Measurements from ENCODE around the gene BMP8A. TPM values are rescaled to one million over a fixed set of nuclear protein-coding genes. Genes with fewer than 3 reads are reported as not detected.
"Not testable (repeated sequence)": the region's sequence is repeated elsewhere in the genome, so short reads cannot be mapped to it uniquely, and the experiment has no call there.

The BMP8A gene
- total RNA-seq = 0.41 TPM

GRCh38 chr1:39491146-39491921, at the start of gene BMP8A:
BMP8A (plus strand) TSS chr1:39491636; CDS start chr1:39491992, 356 bp downstream.
- DNase-seq (ENCODE audit: low spot score in 2 of 2) = peak; percentile 75 to 85
- no peak for FAIRE-seq

GRCh38 chr1:39441797-39442196, 49.6 kb upstream of the BMP8A start:
- FAIRE-seq = no peak
- DNase-seq (ENCODE audit: low spot score in 2 of 2) = no peak

- FAIRE-seq (no peak), DNase-seq (ENCODE audit: low spot score in 2 of 2) (no peak)
Measured at GRCh38 chr1:39445573-39445972, 45.9 kb upstream of the BMP8A start.

- DNase-seq (ENCODE audit: low spot score in 2 of 2) (no peak), FAIRE-seq (no peak)
Measured at GRCh38 chr1:39446986-39447567, 44.4 kb upstream of the BMP8A start.

GRCh38 chr1:39450041-39450440, 41.4 kb upstream of the BMP8A start:
- FAIRE-seq; DNase-seq (ENCODE audit: low spot score in 2 of 2): not testable (repeated sequence)

GRCh38 chr1:39450956-39451606, 40.4 kb upstream of the BMP8A start:
- FAIRE-seq (no peak), DNase-seq (ENCODE audit: low spot score in 2 of 2) (no peak)

GRCh38 chr1:39452081-39452480, 39.4 kb upstream of the BMP8A start:
- no peak for FAIRE-seq
- no peak for DNase-seq (ENCODE audit: low spot score in 2 of 2)

- DNase-seq (ENCODE audit: low spot score in 2 of 2) = no peak
- FAIRE-seq = no peak
Measured at GRCh38 chr1:39452540-39452939, 38.9 kb upstream of the BMP8A start.

GRCh38 chr1:39453603-39454002, 37.8 kb upstream of the BMP8A start:
- DNase-seq (ENCODE audit: low spot score in 2 of 2) = no peak
- no peak for FAIRE-seq

GRCh38 chr1:39458991-39459390, 32.4 kb upstream of the BMP8A start:
- DNase-seq (ENCODE audit: low spot score in 2 of 2) (no peak), FAIRE-seq (no peak)

GRCh38 chr1:39462074-39462473, 29.4 kb upstream of the BMP8A start:
- DNase-seq (ENCODE audit: low spot score in 2 of 2) (no peak), FAIRE-seq (no peak)

- DNase-seq (ENCODE audit: low spot score in 2 of 2) = no peak
- FAIRE-seq = no peak
Measured at GRCh38 chr1:39466413-39467107, 24.9 kb upstream of the BMP8A start.

- not testable (repeated sequence) for DNase-seq (ENCODE audit: low spot score in 2 of 2); FAIRE-seq
Measured at GRCh38 chr1:39467108-39467720, 24.2 kb upstream of the BMP8A start.

- DNase-seq (ENCODE audit: low spot score in 2 of 2) (no peak), FAIRE-seq (no peak)
Measured at GRCh38 chr1:39469150-39469549, 22.3 kb upstream of the BMP8A start.

GRCh38 chr1:39470040-39470439, 21.4 kb upstream of the BMP8A start:
- FAIRE-seq = no peak

GRCh38 chr1:39472826-39473225, 18.6 kb upstream of the BMP8A start:
- FAIRE-seq (no peak), DNase-seq (ENCODE audit: low spot score in 2 of 2) (no peak)

More at GRCh38 chr1:39470040-39470439, 21.4 kb upstream of the BMP8A start:
- no peak for DNase-seq (ENCODE audit: low spot score in 2 of 2)

- no peak for FAIRE-seq
- no peak for DNase-seq (ENCODE audit: low spot score in 2 of 2)
Measured at GRCh38 chr1:39473324-39473723, 18.1 kb upstream of the BMP8A start.

- no peak for DNase-seq (ENCODE audit: low spot score in 2 of 2)
- no peak for FAIRE-seq
Measured at GRCh38 chr1:39474810-39475209, 16.6 kb upstream of the BMP8A start.

GRCh38 chr1:39475551-39475950, 15.9 kb upstream of the BMP8A start:
- not testable (repeated sequence) for FAIRE-seq; DNase-seq (ENCODE audit: low spot score in 2 of 2)

- DNase-seq (ENCODE audit: low spot score in 2 of 2) = no peak
- FAIRE-seq = no peak
Measured at GRCh38 chr1:39478126-39478915, 13.1 kb upstream of the BMP8A start.
